Ovary (tissue), 3 donors: ENCODE results near the gene FAM107A.

Source experiments
- CTCF ChIP-seq, 3 donors: fragments of 450-650 bp in 2 of 3; fragments of 200-600 bp in 1 of 3; IDR thresholded peaks; one replicate each; pipeline versions ENCODE4 v1.5.1 to v1.8.0; 2016 to 2022; ENCODE audit warnings: antibody characterized with exemption in 3 of 3, mild to moderate bottlenecking in 1 of 3
- EP300 ChIP-seq: sonication (generic); formaldehyde crosslinking; IDR thresholded peaks from one replicate; pipeline ENCODE4 v1.6.1; 2017; ENCODE audit warnings: antibody characterized with exemption
- POLR2A ChIP-seq: fragments of 450-650 bp; IDR thresholded peaks from one replicate; pipeline ENCODE4 v1.6.1; 2017; ENCODE audit warnings: antibody characterized with exemption, mild to moderate bottlenecking, moderate library complexity
- donor health status: DM: no; HTN: no; CAD: no.

DNA sequence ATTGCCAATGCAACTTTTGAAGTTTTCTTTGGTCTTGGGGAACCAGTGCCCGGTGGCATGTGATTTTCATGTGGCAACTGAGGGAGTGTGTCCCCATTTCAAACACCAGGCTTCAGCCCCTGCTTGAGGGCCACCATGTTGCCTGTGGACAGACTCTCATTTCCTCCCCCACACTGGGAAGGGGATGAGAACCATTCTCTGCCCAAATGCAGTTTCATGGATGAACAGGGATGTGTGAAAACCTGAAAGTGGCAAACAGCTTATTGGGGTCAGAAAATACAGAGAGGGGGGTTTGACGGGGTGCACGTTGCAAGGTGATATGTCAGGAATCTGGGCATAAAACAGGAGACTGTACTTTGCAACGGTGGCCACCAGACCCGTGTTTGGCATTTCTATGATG is 6.3 kb downstream of the FAM107A start:
- TF ChIP-seq POLR2A = no peak
- TF ChIP-seq CTCF (IDR thresholded peaks at IDR 0.05) = no peak
- no peak for TF ChIP-seq EP300
